GM23338 (cell line): ENCODE measurements around the gene DSCAML1. TPM values are rescaled to one million over a fixed set of nuclear protein-coding genes. Genes with fewer than 3 reads are reported as not detected.

Experiments used
- ATAC-seq: fragments of 200-7000 bp; cut with Tn5 transposase; 3 replicates; pipeline ENCODE4 v1.9.1; 2020
- DNase-seq: peaks from one replicate; pipeline ENCODE4 v3.0.0-alpha.2; 2015; ENCODE audit warnings: low spot score
- H2AFZ ChIP-seq: fragments of 200-600 bp; sonication (generic); 2 replicates; pipeline ENCODE4 v1.8.0; 2016; ENCODE audit warnings: antibody characterized with exemption, mild to moderate bottlenecking, moderate library complexity
- H3F3A ChIP-seq: fragments of 200-600 bp; sonication (generic); replicated peaks from 2 replicates; pipeline ENCODE4 v1.8.0; 2017; ENCODE audit warnings: antibody characterized with exemption, mixed run types, low read depth
- H3K27ac ChIP-seq: fragments of 200-600 bp; sonication (generic); 2 replicates; pipeline ENCODE4 v1.6.1; 2016; ENCODE audit warnings: low read depth
- H3K27me3 ChIP-seq: fragments of 200-600 bp; sonication (generic); 2 replicates; pipeline ENCODE4 v1.8.0; 2016; ENCODE audit warnings: mild to moderate bottlenecking, mixed run types, moderate library complexity; ENCODE audit not compliant: insufficient read depth
- H3K36me3 ChIP-seq: fragments of 200-600 bp; sonication (generic); 2 replicates; pipeline ENCODE4 v1.8.0; 2016; ENCODE audit warnings: mild to moderate bottlenecking; ENCODE audit not compliant: insufficient read depth
- H3K4me1 ChIP-seq: fragments of 200-600 bp; sonication (generic); 2 replicates; pipeline ENCODE4 v1.8.0; 2016; ENCODE audit warnings: mild to moderate bottlenecking, moderate library complexity; ENCODE audit not compliant: insufficient read depth
- H3K4me2 ChIP-seq: fragments of 200-600 bp; sonication (generic); 2 replicates; pipeline ENCODE4 v1.7.1; 2017; ENCODE audit warnings: mixed run types
- H3K4me3 ChIP-seq: fragments of 200-600 bp; sonication (generic); 2 replicates; pipeline ENCODE4 v1.6.1; 2016; ENCODE audit warnings: mixed run types
- H3K79me2 ChIP-seq: fragments of 200-600 bp; sonication (generic); replicated peaks from 2 replicates; pipeline ENCODE4 v1.8.0; 2017; ENCODE audit warnings: mild to moderate bottlenecking; ENCODE audit not compliant: insufficient read depth
- H3K9me2 ChIP-seq: fragments of 200-600 bp; sonication (generic); 2 replicates; pipeline ENCODE4 v1.8.0; 2017; ENCODE audit not compliant: insufficient read depth
- H4K20me1 ChIP-seq: fragments of 200-600 bp; sonication (generic); replicated peaks from 2 replicates; pipeline ENCODE4 v1.8.0; 2017; ENCODE audit warnings: mild to moderate bottlenecking; ENCODE audit not compliant: insufficient read depth
- H3K27ac Mint-ChIP-seq: 2 replicates; pipeline ENCODE4 v1.8.0; 2020; ENCODE audit warnings: inconsistent platforms, mild to moderate bottlenecking, moderate library complexity, mixed read lengths
- H3K27me3 Mint-ChIP-seq: 3 replicates; pipeline ENCODE4 v1.8.0; 2022; ENCODE audit warnings: low read depth, mild to moderate bottlenecking, moderate library complexity, mixed read lengths, inconsistent platforms; ENCODE audit not compliant: insufficient read depth, poor library complexity
- H3K36me3 Mint-ChIP-seq: 3 replicates; pipeline ENCODE4 v1.8.0; 2021; ENCODE audit warnings: low read depth, mild to moderate bottlenecking, inconsistent platforms, moderate library complexity, mixed read lengths
- H3K4me1 Mint-ChIP-seq: 3 replicates; pipeline ENCODE4 v1.8.0; 2020; ENCODE audit warnings: mild to moderate bottlenecking, inconsistent platforms, mixed read lengths
- H3K4me3 Mint-ChIP-seq: 3 replicates; pipeline ENCODE4 v1.8.0; 2021; ENCODE audit warnings: moderate library complexity, mild to moderate bottlenecking, inconsistent platforms, mixed read lengths
- H3K9me3 Mint-ChIP-seq: 3 replicates; pipeline ENCODE4 v1.8.0; 2020; ENCODE audit warnings: moderate library complexity, mild to moderate bottlenecking, inconsistent platforms, mixed read lengths
- CREB1 ChIP-seq: fragments of 250-450 bp; sonication (Bioruptor Pico); IDR thresholded peaks from 2 replicates; pipeline ENCODE4 v1.5.0; 2020; ENCODE audit warnings: low read depth, mild to moderate bottlenecking, moderate library complexity
- EZH2 ChIP-seq: fragments of 200-600 bp; sonication (generic); IDR thresholded peaks from one replicate; pipeline ENCODE4 v1.8.0; 2017; ENCODE audit warnings: antibody characterized with exemption, mild to moderate bottlenecking, low read depth; ENCODE audit not compliant: unreplicated experiment
- EZH2phosphoT487 ChIP-seq: fragments of 200-600 bp; sonication (generic); IDR thresholded peaks from one replicate; pipeline ENCODE4 v1.8.1; 2018; ENCODE audit warnings: antibody characterized with exemption; ENCODE audit not compliant: unreplicated experiment
- JUNB ChIP-seq: IDR thresholded peaks from one replicate; pipeline ENCODE4 v1.6.1; 2016; ENCODE audit warnings: antibody characterized with exemption; ENCODE audit not compliant: unreplicated experiment
- NANOG ChIP-seq: IDR thresholded peaks from 2 replicates; pipeline ENCODE4 v1.6.1; 2016; ENCODE audit warnings: antibody characterized with exemption, borderline replicate concordance
- POLR2AphosphoS5 ChIP-seq: IDR thresholded peaks from 2 replicates; pipeline ENCODE4 v1.6.1; 2016; ENCODE audit warnings: antibody characterized with exemption, low read depth
- ZNF114 ChIP-seq: fragments of 250-450 bp; sonication (Bioruptor Pico); IDR thresholded peaks from 2 replicates; pipeline ENCODE4 v1.5.0; 2020; ENCODE audit warnings: mild to moderate bottlenecking, moderate library complexity
- ZNF331 ChIP-seq: fragments of 250-450 bp; sonication (Bioruptor Pico); IDR thresholded peaks from 2 replicates; pipeline ENCODE4 v1.5.0; 2020; ENCODE audit warnings: low read depth, mild to moderate bottlenecking, moderate library complexity
- polyA plus RNA-seq: library from polyadenylated mRNA; unstranded; fragments of >200 nt; fragmentation: Nextera tagmentation; extraction: Ambion mirVana; gene quantifications from 2 replicates; pipeline ENCODE4 v1.2.1, GENCODE V29; 2016
- total RNA-seq: library from RNA; depleted of rRNA; stranded (reverse); fragments of >200 nt; shearing (Covaris generic); gene quantifications from 2 replicates; pipeline ENCODE4 v1.2.3, GENCODE V29; 2014
- TF ChIP-seq, protein P1 (sequence below): IDR thresholded peaks from one replicate; pipeline ENCODE4 v1.6.1; 2018; ENCODE audit warnings: antibody characterized with exemption; ENCODE audit not compliant: unreplicated experiment
- TF ChIP-seq, protein P2 (sequence below), 2 experiments: fragments of 200-600 bp in 1 of 2; sonication (generic) in 1 of 2; conservative IDR thresholded peaks; 2 replicates each; pipeline versions ENCODE4 v1.5.1 to v1.6.1; 2016 to 2017; ENCODE audit warnings: antibody characterized with exemption in 2 of 2, low read depth in 2 of 2, mild to moderate bottlenecking in 2 of 2, moderate library complexity in 1 of 2
- TF ChIP-seq, protein P3 (sequence below): IDR thresholded peaks from 2 replicates; pipeline ENCODE4 v1.6.1; 2016; ENCODE audit warnings: antibody characterized with exemption

Gene DSCAML1
- total and polyA plus RNA-seq, 2 experiments from 2014 or later, result 0.17 TPM; not detected in 1

DNA sequence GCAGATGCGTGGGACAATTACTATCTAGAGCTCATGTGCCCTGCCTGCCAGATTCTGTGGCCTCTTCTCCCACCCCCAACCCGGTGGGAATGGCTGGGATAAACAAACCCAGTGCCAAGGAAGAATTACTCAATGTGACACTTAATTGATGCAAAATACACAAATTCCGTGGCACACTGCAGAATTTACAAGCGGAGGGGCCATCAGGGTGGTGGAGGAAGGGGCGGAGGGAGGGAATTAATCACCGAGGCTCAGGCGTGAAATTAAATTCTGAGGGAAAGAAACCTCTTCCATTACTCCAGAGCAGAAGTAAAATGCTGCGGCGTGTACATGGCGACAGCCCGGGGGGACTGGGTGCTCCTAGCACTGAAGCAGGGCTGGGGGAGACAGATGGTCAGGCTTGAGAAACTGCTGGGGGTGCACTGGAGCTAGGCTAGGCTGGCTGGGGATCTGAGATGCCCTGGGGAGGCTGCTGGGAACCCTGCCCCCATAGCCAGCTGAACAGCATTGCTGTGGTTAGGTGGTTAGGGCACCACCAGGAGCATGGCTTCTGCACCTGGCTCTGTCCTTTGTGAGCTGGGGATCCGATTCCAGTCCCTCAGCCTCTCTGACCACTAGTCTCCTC, 268.8 kb downstream of the DSCAML1 start:
- Mint-ChIP-seq H3K27ac (no peak overlapping the region), H3K27me3 (peaks cover 8% of the 10 kb centered on the region), H3K36me3 (no peaks in the 10 kb centered on the region), H3K4me1 (peaks cover 20% of the 10 kb centered on the region), H3K9me3 (no peaks in the 10 kb centered on the region), H3K4me3 (no peak overlapping the region)
- Histone ChIP-seq H3F3A (no peaks in the 10 kb centered on the region), H3K27me3 (no peaks in the 10 kb centered on the region), H3K9me2 (no peaks in the 10 kb centered on the region), H3K4me3 (no peak overlapping the region), H3K79me2 (no peaks in the 10 kb centered on the region), H3K36me3 (no peaks in the 10 kb centered on the region), H4K20me1 (no peaks in the 10 kb centered on the region), H2AFZ (peak overlapping the region; percentile 18; the same call in 1 of the 2 replicates), H3K4me1 (no peaks in the 10 kb centered on the region; the same call in 1 of the 2 replicates), H3K4me2 (peak overlapping the region; percentile 26; the same call in 1 of the 2 replicates), H3K27ac (no peak overlapping the region)
- ATAC-seq, result peak; percentile 63
- DNase-seq, result no peak
- TF ChIP-seq JUNB, result no peak
- TF ChIP-seq NANOG, result no peak
- TF ChIP-seq POLR2AphosphoS5, result no peak

DNA sequence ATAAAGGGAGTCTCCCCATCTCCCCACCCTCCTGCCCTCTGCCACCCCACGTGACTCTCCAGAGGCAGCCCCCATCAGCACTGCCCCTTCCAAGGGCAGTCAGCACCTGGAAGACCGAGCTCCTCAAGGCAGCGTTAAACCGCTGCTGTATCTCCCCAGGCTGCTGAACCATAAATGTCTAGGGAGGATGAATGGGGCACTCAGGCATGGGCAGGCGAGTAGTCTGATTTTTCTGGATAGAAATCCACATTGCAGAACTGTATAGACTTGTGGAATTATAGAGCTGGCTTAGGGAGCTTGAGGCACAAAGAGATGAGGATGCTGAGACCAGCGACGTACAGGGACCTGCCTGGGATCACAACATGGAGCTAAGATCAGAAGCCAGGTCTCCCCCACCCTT, 269.7 kb downstream of the DSCAML1 start:
- DNase-seq (no peak), ATAC-seq (no peak)
- Histone ChIP-seq H3F3A (no peaks in the 10 kb centered on the region), H3K4me3 (no peak overlapping the region), H3K79me2 (no peaks in the 10 kb centered on the region), H3K36me3 (no peaks in the 10 kb centered on the region), H3K27ac (no peak overlapping the region), H3K9me2 (no peaks in the 10 kb centered on the region), H3K4me2 (no peak overlapping the region), H4K20me1 (no peaks in the 10 kb centered on the region), H3K27me3 (no peaks in the 10 kb centered on the region), H2AFZ (no peak overlapping the region), H3K4me1 (no peaks in the 10 kb centered on the region; the same call in 1 of the 2 replicates)
- TF ChIP-seq ZNF114 (CRISPR knock-in tag) (no peak), EZH2phosphoT487 (no peak)
- H3K4me1 Mint-ChIP-seq, result peaks cover 20% of the 10 kb centered on the region
- H3K27me3 Mint-ChIP-seq, result peaks cover 8% of the 10 kb centered on the region
- H3K4me3 Mint-ChIP-seq, result no peak overlapping the region
- no peaks in the 10 kb centered on the region for H3K9me3 Mint-ChIP-seq
- H3K36me3 Mint-ChIP-seq, result no peaks in the 10 kb centered on the region
- H3K27ac Mint-ChIP-seq, result no peak overlapping the region

DNA sequence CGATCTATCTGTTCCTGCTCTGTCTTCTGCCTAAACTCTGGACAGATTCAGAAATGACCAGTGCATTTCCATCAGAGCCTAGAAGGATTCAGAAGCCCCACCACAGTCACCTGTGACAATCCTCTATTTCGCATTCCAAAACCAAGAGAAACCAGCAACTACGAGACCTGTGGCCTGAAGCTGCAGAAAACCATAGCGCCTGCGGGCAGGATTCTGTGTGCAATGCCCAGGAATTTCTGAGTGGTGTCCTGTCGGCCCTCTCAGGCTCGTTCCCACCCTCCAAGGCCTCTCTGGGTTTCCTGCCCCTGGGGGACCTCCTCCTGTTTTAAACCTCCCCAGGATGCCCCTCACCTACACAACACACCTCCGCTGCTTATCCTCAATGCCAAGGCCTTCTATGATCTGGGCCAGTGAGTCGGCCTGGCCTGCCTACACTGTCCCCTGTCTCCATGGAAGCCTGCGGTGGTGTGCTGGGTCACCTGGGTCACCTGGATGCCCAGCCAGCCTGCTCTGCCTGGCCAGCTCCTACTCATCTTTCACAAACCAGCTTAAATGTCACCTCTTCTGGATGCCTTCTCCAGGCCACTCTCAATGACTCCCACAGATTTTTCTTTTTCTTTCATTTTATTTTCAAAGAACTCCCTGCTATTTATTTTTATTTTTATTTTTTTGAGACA, 271.0 kb downstream of the DSCAML1 start:
- TF ChIP-seq ZNF114 (CRISPR knock-in tag) (no peak), ZNF331 (CRISPR knock-in tag) (no peak), CREB1 (CRISPR knock-in tag) (no peak), EZH2 (no peak)
- TF ChIP-seq, protein P1, sequence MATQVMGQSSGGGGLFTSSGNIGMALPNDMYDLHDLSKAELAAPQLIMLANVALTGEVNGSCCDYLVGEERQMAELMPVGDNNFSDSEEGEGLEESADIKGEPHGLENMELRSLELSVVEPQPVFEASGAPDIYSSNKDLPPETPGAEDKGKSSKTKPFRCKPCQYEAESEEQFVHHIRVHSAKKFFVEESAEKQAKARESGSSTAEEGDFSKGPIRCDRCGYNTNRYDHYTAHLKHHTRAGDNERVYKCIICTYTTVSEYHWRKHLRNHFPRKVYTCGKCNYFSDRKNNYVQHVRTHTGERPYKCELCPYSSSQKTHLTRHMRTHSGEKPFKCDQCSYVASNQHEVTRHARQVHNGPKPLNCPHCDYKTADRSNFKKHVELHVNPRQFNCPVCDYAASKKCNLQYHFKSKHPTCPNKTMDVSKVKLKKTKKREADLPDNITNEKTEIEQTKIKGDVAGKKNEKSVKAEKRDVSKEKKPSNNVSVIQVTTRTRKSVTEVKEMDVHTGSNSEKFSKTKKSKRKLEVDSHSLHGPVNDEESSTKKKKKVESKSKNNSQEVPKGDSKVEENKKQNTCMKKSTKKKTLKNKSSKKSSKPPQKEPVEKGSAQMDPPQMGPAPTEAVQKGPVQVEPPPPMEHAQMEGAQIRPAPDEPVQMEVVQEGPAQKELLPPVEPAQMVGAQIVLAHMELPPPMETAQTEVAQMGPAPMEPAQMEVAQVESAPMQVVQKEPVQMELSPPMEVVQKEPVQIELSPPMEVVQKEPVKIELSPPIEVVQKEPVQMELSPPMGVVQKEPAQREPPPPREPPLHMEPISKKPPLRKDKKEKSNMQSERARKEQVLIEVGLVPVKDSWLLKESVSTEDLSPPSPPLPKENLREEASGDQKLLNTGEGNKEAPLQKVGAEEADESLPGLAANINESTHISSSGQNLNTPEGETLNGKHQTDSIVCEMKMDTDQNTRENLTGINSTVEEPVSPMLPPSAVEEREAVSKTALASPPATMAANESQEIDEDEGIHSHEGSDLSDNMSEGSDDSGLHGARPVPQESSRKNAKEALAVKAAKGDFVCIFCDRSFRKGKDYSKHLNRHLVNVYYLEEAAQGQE, result no peak
- TF ChIP-seq, protein P2, sequence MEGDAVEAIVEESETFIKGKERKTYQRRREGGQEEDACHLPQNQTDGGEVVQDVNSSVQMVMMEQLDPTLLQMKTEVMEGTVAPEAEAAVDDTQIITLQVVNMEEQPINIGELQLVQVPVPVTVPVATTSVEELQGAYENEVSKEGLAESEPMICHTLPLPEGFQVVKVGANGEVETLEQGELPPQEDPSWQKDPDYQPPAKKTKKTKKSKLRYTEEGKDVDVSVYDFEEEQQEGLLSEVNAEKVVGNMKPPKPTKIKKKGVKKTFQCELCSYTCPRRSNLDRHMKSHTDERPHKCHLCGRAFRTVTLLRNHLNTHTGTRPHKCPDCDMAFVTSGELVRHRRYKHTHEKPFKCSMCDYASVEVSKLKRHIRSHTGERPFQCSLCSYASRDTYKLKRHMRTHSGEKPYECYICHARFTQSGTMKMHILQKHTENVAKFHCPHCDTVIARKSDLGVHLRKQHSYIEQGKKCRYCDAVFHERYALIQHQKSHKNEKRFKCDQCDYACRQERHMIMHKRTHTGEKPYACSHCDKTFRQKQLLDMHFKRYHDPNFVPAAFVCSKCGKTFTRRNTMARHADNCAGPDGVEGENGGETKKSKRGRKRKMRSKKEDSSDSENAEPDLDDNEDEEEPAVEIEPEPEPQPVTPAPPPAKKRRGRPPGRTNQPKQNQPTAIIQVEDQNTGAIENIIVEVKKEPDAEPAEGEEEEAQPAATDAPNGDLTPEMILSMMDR (conservative IDR thresholded peaks at IDR 0.05; ENCODE audit: low read depth in 2 of 2), result no peak
- TF ChIP-seq, protein P3, sequence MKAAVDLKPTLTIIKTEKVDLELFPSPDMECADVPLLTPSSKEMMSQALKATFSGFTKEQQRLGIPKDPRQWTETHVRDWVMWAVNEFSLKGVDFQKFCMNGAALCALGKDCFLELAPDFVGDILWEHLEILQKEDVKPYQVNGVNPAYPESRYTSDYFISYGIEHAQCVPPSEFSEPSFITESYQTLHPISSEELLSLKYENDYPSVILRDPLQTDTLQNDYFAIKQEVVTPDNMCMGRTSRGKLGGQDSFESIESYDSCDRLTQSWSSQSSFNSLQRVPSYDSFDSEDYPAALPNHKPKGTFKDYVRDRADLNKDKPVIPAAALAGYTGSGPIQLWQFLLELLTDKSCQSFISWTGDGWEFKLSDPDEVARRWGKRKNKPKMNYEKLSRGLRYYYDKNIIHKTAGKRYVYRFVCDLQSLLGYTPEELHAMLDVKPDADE, result no peak
- H3K79me2 ChIP-seq, result no peaks in the 10 kb centered on the region
- no peaks in the 10 kb centered on the region for H3K36me3 ChIP-seq
- H3K4me2 ChIP-seq, result no peak overlapping the region
- H3K9me2 ChIP-seq, result no peaks in the 10 kb centered on the region
- no peaks in the 10 kb centered on the region for H3K27me3 ChIP-seq
- ATAC-seq (no peak), DNase-seq (no peak)
- H3K9me3 Mint-ChIP-seq, result no peaks in the 10 kb centered on the region
- no peak overlapping the region for H2AFZ ChIP-seq
- no peak overlapping the region for H3K27ac ChIP-seq
- H3K36me3 Mint-ChIP-seq, result no peaks in the 10 kb centered on the region
- no peak overlapping the region for H3K4me3 Mint-ChIP-seq
- peaks cover 12% of the 10 kb centered on the region for H3K27me3 Mint-ChIP-seq
- H4K20me1 ChIP-seq, result no peaks in the 10 kb centered on the region
- H3K4me1 Mint-ChIP-seq, result peaks cover 20% of the 10 kb centered on the region
- no peaks in the 10 kb centered on the region for H3K4me1 ChIP-seq
- no peak overlapping the region for H3K27ac Mint-ChIP-seq
- H3K4me3 ChIP-seq, result no peak overlapping the region
- H3F3A ChIP-seq, result no peaks in the 10 kb centered on the region
